Stimulated activated naive CD8-positive, alpha-beta T cell treated with anti-CD3 and anti-CD28 coated beads, Interleukin-15, Interleukin-2, amounts not matched to agents 100 U/mL and 50 U/mL, for 24 hours (primary cell): Measurements from ENCODE around the gene R3HDM2.
"Not testable (repeated sequence)": the region's sequence is repeated elsewhere in the genome, so short reads cannot be mapped to it uniquely, and the experiment has no call there.

Source experiments
- ATAC-seq: fragments of 150-1000 bp; cut with Tn5 transposase; one replicate; pipeline ENCODE4 v1.10.0; 2021
- DNase-seq: peaks from one replicate; pipeline ENCODE4 v3.0.0; 2021

R3HDM2 gene

GRCh38 chr12:57377103-57377840 lies 53.6 kb downstream of the R3HDM2 start:
- ATAC-seq (no peak), DNase-seq (no peak)

- ATAC-seq (no peak), DNase-seq (no peak)
These were observed 58.6 kb downstream of the R3HDM2 start for GRCh38 chr12:57372233-57372632.

- DNase-seq (no peak), ATAC-seq (no peak)
These were observed 60.1 kb downstream of the R3HDM2 start for GRCh38 chr12:57370696-57371095.

GRCh38 chr12:57370072-57370471 lies 60.8 kb downstream of the R3HDM2 start:
- DNase-seq: no peak
- no peak for ATAC-seq

- no peak for DNase-seq
- no peak for ATAC-seq
These were observed 61.6 kb downstream of the R3HDM2 start for GRCh38 chr12:57369202-57369601.

GRCh38 chr12:57368349-57369095 lies 62.3 kb downstream of the R3HDM2 start:
- ATAC-seq (no peak), DNase-seq (no peak)

- no peak for ATAC-seq
- no peak for DNase-seq
These were observed 63.7 kb downstream of the R3HDM2 start for GRCh38 chr12:57367121-57367520.

GRCh38 chr12:57366315-57366714 lies 64.5 kb downstream of the R3HDM2 start:
- DNase-seq (no peak), ATAC-seq (no peak)

- ATAC-seq, DNase-seq: not testable (repeated sequence)
These were observed 66.7 kb downstream of the R3HDM2 start for GRCh38 chr12:57364156-57364555.

- ATAC-seq (no peak), DNase-seq (no peak)
These were observed 70.4 kb downstream of the R3HDM2 start for GRCh38 chr12:57360468-57360867.

- ATAC-seq: no peak
- no peak for DNase-seq
These were observed 72.2 kb downstream of the R3HDM2 start for GRCh38 chr12:57358646-57359045.

GRCh38 chr12:57355734-57356133 lies 75.1 kb downstream of the R3HDM2 start:
- ATAC-seq (no peak), DNase-seq (no peak)

- no peak for ATAC-seq
These were observed 78.7 kb downstream of the R3HDM2 start for GRCh38 chr12:57352166-57352565.

GRCh38 chr12:57347284-57347683 lies 83.6 kb downstream of the R3HDM2 start:
- ATAC-seq: no peak
- no peak for DNase-seq

More at GRCh38 chr12:57352166-57352565, 78.7 kb downstream of the R3HDM2 start:
- no peak for DNase-seq

- DNase-seq (peak; percentile 23), ATAC-seq (peak; percentile 87)
These were observed 87.0 kb downstream of the R3HDM2 start for GRCh38 chr12:57343703-57344378.

- DNase-seq: no peak
- ATAC-seq: no peak
These were observed 88.6 kb downstream of the R3HDM2 start for GRCh38 chr12:57342207-57342691.

GRCh38 chr12:57341275-57341990 lies 89.4 kb downstream of the R3HDM2 start:
- DNase-seq (no peak), ATAC-seq (no peak)

GRCh38 chr12:57340104-57340503 lies 90.7 kb downstream of the R3HDM2 start:
- DNase-seq: no peak
- ATAC-seq: no peak

- DNase-seq, ATAC-seq: not testable (repeated sequence)
These were observed 94.5 kb downstream of the R3HDM2 start for GRCh38 chr12:57336299-57336698.

- DNase-seq (no peak), ATAC-seq (no peak)
These were observed 96.6 kb downstream of the R3HDM2 start for GRCh38 chr12:57334219-57334618.

- ATAC-seq: no peak
These were observed 98.1 kb downstream of the R3HDM2 start for GRCh38 chr12:57332646-57333312.

GRCh38 chr12:57330992-57331391 lies 99.9 kb downstream of the R3HDM2 start:
- ATAC-seq (no peak), DNase-seq (no peak)

More at GRCh38 chr12:57332646-57333312, 98.1 kb downstream of the R3HDM2 start:
- DNase-seq: no peak
